HG03139 (cell line): Measurements from ENCODE around the gene TLX3.

Experiments
- ATAC-seq: cut with Tn5 transposase; IDR thresholded peaks from one replicate; pipeline ENCODE4 v1.9.1; 2021; ENCODE audit not compliant: unreplicated experiment

Gene TLX3

DNA sequence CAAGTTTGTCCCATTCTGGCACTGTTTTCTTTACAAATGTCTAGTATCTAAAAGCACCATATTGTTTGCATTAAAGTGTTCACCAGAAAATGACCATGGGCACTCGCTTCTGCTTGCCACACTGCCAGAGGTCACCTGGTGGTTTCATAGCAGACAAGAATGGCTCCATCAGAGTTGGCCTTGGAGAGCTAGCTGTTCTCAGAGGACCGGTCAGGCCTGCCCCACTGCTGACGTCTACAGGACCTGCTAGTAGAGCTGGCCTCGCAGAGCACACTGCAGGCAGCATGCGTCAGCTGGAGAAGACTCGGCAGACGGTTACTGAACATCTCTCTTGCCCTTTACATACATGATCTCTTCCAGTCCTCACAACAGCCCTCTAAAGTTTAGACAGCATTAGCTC, 8.7 kb upstream of the TLX3 start:
- ATAC-seq: no peak

DNA sequence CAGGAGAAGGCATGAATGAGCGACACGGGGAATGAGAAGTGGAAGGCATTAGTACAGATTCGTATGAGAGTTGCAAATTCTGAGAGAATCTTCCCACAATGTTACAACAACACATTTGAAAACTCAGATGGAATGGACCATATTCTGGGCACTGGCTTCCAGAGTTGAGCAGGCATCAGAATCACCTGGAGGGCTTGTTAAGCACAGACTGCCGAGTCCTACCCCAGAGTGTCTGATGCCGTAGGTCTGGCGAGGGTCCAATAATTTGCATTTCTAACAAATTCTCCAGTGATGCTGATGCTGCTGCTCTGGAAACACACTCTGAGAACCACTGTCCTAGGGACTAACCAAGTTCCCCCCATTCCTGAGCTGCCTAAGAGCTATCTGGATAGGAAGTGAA, 2.9 kb upstream of the TLX3 start:
- ATAC-seq: no peak

DNA sequence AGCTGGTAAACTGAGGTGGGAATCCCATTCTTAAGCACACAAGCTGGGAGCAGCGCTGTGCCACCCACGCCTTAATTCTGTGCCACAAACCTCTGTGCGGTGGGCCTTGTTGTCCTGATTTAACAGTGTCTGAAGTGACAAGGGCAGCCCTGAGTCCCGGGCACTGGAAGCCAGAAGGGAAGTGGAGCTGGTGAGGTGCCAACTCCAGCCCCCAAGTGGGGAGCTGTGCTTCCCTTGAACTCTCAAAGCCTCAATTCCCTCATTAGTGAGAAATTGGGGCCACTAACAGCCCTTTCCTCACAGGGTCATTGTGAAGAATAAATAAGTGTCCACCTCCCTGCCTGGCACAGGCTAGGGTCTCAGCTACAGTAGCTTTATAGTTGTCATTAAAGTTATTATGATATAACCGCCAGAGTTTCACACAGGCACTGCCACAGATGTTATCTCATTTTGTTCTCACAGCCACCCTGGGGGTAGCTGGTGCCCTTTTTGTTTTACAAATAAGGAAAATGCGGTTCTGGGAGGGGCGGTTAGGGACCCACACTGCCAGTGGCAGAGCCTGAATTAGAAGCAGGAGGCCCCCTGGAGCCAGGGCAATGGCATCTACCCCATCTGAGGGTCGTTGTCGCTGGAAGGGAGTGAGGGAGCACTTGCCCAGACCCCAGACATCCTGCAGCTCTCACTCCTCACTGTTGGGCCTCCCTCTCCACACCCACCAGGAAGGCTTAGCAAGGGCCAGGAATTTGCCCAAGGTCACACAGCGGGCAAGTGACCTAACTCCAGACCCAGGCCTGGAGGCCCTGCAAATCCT, 2.1 kb upstream of the TLX3 start:
- ATAC-seq: no peak

- no peak for ATAC-seq
Observed at GRCh38 chr5:171307789-171308452, 1.1 kb upstream of the TLX3 start.

DNA sequence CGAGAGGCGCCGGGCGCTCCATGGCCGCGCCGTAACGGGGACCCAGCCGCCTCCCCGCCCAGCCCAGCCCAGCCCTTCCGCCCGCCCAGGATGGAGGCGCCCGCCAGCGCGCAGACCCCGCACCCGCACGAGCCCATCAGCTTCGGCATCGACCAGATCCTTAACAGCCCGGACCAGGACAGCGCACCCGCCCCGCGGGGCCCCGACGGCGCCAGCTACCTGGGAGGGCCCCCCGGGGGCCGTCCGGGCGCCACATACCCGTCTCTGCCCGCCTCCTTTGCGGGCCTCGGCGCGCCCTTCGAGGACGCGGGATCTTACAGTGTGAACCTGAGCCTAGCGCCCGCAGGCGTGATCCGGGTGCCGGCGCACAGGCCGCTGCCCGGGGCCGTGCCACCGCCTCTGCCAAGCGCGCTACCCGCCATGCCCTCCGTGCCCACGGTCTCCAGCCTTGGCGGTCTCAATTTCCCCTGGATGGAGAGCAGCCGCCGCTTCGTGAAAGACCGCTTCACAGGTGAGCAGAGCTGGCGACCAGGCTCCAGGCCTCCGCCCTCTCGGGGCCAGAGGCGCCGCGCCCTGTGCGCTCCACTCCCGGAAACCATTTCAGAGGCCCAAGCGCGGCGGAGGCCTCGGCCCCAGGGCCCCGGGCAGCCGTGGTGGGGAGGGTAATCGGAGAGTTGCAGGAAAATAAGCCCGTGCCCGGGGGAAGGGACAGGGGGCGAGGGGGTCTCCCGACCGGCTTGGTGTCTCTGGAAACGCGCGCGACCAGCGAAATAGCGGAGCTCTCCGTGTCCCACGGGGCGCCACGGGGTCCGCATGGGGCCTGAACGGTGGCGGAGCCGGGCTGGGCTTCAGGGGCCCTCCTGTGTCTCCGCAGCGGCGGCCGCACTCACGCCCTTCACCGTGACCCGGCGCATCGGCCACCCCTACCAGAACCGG, 496 bp downstream of the TLX3 start:
- ATAC-seq: no peak

DNA sequence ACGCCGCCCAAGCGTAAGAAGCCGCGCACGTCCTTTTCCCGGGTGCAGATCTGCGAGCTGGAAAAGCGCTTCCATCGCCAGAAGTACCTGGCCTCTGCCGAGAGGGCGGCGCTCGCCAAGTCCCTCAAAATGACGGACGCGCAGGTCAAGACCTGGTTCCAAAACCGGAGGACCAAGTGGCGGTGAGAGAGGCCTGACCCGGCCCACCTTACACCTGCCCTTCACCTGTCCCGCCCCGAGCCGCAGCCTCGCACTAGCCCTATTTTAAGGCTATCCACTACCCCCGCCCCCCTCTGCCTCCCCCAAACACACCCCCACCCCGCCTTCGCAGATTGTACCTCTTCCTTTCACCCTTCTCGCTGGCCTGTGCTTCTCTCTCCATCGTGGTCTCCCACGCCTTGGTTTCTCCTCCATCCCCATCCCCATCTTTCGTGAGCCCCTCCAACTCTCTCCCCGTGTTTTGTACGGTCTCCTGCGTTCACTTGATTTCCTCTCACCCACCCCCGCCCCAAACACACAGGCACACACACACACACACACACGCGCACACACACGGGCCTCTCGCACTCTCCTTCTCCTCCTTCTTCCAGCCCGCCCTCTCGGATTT, 1.3 kb downstream of the TLX3 start:
- ATAC-seq: no peak

DNA sequence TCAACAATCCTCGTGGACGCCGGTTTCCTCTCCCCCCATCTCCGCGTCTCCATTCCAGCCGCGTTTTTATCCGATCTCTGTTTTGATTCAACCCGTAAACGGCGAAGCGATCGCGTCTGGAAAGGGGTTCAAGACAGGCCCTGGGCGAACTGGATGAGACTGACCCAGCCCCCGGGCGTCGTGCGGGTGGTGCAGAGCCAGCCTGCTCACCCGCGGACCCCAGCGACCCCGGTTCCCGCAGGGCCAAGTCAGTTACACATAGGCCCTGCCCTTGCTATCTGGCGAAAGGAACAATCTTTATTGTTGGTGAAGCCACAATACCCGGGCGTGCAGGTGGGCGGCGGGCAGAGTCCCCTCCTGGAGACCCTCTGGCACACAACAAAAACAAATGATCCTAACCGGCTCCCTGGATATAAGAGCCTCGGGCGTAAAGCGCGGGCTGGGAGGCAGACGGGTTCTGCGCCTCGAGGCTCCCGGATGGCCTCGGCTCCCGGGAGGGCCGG, 1.8 kb downstream of the TLX3 start:
- no peak for ATAC-seq

GRCh38 chr5:171311322-171312077, 2.5 kb downstream of the TLX3 start:
- ATAC-seq: no peak

- no peak for ATAC-seq
Observed at GRCh38 chr5:171312129-171312974, 3.3 kb downstream of the TLX3 start.

DNA sequence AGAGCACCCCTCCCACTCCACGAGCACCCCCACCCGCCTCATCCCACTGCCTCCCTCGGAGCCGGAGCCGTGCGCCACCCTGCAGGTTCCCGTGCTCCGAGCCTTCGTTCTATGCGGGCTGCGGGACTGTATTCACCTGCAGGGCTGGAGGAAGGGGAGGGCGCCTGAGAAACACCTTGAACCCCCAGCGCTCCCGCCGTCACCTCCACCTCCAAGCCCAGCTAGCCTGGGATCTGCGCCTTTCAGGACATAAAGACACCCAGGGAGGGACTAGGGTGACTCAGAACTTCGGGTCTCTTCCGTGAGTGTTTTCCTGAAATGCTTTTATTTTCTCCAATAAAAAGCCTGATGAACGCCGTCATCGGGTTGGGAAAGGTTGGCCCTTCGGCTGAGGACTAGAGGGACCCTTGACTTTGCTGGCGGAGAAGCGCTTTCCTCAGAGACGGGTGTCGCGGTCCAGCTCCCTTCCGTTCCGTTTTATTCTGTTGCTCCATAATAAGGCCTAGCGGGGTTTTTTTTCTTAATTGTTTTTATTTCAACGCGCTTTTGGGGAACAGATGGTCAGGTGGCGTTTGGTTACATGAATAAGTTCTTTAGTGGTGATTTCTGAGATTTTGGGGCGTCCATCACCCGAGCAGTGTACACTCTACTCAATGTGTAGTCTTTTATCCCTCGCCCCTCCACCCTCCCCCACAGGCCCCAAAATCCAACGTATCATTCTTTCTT, 4.6 kb downstream of the TLX3 start:
- no peak for ATAC-seq

DNA sequence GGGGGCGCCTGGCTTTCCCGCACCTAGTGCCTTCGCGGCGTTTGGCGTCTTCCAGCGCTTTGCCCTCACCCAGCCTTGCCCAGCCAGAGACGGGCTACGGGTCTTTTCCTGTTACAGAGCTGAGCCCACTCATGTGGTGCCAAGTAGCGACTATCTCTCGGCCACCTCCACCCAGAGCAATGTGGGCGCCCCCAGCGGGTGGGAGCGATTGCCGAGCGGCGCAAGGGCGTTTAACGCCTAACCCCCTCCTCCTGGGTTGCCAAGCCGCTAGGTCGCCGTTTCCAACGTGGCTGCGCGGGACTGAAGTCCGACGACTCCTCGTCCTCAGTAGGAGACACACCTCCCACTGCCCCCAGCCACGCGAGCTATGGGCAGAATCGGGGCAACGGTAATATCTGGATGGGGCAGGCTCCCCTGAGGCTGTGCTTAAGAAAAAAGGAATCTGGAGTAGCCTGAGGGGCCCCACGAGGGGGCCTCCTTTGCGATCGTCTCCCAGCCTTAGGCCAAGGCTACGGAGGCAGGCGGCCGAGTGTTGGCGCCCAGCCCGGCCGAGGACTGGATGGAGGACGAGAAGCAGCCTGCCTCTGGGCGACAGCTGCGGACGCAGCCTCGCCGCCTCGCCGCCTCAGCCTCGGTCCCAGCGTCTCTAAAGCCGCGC, 5.8 kb downstream of the TLX3 start:
- no peak for ATAC-seq

DNA sequence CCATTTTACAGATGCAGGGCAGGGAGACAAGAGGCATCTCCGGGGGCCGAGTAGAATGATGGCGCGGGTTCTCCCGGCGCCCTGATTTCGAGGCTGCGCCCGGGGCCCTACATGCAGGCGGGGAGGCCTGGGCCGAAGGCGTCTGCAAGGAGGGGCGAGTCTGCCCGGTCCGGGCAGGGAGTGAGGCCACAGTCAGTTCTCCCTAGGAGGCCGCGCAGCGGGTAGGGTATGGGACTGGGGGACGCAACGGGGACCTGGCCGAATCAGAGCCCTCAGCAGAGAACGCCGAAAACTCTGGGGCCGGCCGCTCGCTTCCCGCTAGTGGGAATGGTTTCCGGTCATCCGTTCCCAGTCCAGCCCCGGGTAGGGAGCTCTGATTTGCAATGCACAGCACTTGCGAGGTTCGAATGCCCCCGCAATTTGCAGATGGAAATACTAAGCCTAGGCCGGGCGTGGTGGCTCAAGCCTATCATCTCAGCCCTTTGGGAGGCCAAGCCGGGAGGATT, 6.4 kb downstream of the TLX3 start:
- ATAC-seq: no peak

- ATAC-seq: no peak
Observed at GRCh38 chr5:171315925-171316257, 6.8 kb downstream of the TLX3 start.

DNA sequence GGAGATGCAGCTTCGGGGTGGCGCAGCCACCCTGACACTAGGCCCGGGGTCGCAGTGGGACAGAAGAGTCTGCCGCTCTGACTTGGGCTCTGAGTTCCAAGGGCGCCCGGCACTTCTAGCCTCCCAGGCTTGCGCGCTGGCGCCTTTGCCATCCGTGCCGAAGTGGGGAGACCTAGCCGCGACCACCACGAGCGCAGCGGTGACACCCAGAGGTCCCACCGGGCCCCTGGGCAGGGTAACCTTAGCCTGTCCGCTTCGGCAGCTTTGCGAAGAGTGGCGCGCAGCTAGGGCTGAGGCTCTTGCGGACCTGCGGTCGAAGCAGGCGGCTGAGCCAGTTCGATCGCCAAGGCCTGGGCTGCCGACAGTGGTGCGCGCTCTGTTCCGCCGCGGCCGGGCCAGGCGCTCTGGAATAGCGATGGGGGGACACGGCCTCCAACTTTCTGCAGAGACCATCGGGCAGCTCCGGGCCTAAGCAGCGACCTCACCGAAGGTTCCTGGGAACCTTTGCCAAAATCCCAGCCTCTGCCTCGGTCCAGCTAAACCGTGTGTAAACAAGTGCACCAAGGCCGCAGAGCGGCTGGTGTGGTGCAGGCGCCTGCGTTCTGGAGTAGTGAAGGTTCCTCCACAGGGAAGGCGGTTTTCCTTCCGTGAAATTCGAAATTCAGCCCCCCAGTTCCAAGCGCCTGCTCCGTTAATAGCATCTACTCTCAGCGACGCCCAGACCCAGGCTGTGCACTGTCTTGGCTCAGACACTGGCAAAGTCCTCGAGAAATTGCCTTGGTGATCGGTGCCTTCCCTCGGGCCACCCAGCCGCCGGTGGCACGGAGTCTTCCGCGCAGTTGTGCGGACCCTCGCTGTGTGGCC, 7.4 kb downstream of the TLX3 start:
- no peak for ATAC-seq

DNA sequence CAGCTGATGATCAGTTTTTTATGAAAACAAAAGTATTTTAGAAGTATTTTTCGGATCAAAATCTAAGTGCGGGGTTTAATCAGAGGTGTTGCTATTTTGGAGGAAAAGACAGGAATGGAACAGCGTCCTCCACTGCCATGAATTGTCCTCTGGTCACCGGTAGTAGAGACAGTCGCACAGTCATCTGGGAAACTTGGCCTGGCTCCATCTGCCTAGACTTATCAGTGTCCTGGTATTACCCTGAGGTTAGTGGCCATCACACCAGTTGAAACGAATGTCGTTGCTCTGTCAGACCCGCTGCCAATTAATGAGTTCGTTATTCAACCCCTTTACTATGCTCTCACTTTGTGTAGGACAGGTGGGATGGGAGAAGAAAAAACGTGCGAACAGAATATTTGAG, 8.2 kb downstream of the TLX3 start:
- ATAC-seq: no peak

DNA sequence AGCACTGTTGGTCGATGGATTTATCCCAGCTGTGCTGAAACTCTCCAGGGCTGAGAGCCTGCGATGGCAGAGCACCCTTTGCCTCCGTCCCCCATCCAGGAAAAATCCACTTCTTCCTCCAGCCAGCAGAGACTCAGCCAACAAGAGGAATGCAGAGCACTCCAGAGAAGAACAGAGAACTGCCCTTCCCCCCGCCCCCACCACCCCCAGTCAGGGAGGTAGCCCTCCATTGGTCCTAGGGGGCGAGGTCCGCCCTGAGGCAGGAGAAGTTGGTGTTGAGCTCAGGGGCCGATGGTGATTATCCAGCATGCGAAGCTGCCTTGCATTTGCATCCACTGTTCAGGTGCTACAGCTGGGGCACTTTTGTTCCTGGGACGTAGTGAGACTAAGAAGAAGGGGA, 9.0 kb downstream of the TLX3 start:
- no peak for ATAC-seq

DNA sequence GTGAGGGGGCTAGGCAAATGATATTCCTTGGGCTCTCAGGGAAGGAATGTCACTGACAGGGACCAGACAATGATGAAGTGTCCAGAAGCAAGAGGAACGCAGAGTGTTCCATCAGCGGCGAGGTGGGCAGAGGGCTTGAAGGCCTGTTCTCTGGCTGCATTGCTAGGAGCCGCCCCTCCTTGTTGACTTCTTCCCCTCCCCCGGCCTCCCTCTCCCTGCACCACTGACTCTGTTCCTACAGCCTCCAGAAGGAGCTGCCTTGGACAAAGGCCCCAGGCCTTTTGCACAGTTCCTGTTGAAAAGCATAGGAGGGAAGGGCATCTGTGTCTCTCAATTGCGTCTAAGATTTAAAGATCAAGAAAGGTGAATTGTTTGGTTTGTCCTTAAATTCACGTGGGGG, 12.4 kb downstream of the TLX3 start:
- no peak for ATAC-seq
